ENCODE results near the gene FNDC11. TPM values are rescaled to one million over a fixed set of nuclear protein-coding genes. Genes with fewer than 3 reads are reported as not detected.

The FNDC11 gene
- total and polyA plus RNA-seq, 4 donors = 0.93 to 1.1 (median 1.0) TPM

DNA sequence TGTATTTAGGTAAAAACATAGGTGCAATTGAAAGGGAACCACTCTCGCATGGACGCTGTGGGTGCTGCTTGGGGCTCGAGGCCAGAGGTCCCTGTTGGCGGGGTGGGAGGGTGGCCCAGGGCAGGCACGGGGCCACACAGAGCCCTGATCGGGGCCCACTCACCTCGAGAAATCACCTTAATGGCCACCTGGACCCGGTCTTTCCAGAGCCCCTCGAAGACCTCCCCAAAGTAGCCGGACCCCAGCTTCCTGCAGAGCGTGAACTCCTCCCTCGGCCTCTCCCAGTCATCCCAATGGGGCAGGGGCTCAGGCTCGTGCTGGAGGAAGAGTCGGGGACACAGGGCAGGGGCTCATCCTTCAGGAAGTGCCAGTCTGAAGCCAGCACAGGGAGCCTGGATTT lies 20.6 kb upstream of the FNDC11 start:
- no peaks in the 10 kb centered on the region for H3K9me3 ChIP-seq (ENCODE audit: control insufficient read depth, insufficient read depth, low read length)
- H3K4me1 ChIP-seq (ENCODE audit: control insufficient read depth, insufficient read depth, low read length) = peaks cover 24% of the 10 kb centered on the region
- H3K27ac ChIP-seq (ENCODE audit: low read depth, low read length) = no peak overlapping the region
- no peak for DNase-seq (ENCODE audit: low read depth in 4 of 6, low spot score in 6 of 6)
- no peak overlapping the region for H3K4me3 ChIP-seq (ENCODE audit: low read depth, low read length)
- 76% methylated on average over 14 of the region's 14 CpGs for WGBS (ENCODE audit: insufficient coverage)
- no peaks in the 10 kb centered on the region for H3K27me3 ChIP-seq (ENCODE audit: control insufficient read depth, insufficient read depth, low read length)
- H3K36me3 ChIP-seq (ENCODE audit: control insufficient read depth, insufficient read depth, low read length) = peaks cover 20% of the 10 kb centered on the region

GRCh38 chr20:63533871-63534393 lies 20.0 kb upstream of the FNDC11 start:
- H3K36me3 ChIP-seq (ENCODE audit: control insufficient read depth, insufficient read depth, low read length) = peaks cover 20% of the 10 kb centered on the region
- 71% methylated on average over 28 of the region's 28 CpGs for WGBS (ENCODE audit: insufficient coverage)
- peaks cover 24% of the 10 kb centered on the region for H3K4me1 ChIP-seq (ENCODE audit: control insufficient read depth, insufficient read depth, low read length)
- no peak overlapping the region for H3K27ac ChIP-seq (ENCODE audit: low read depth, low read length)
- H3K4me3 ChIP-seq (ENCODE audit: low read depth, low read length) = no peak overlapping the region
- no peaks in the 10 kb centered on the region for H3K9me3 ChIP-seq (ENCODE audit: control insufficient read depth, insufficient read depth, low read length)
- DNase-seq (ENCODE audit: low read depth in 4 of 6, low spot score in 6 of 6) = no peak
- no peaks in the 10 kb centered on the region for H3K27me3 ChIP-seq (ENCODE audit: control insufficient read depth, insufficient read depth, low read length)

GRCh38 chr20:63534427-63534830 lies 19.5 kb upstream of the FNDC11 start:
- H3K36me3 ChIP-seq (ENCODE audit: control insufficient read depth, insufficient read depth, low read length) = peaks cover 16% of the 10 kb centered on the region
- H3K4me1 ChIP-seq (ENCODE audit: control insufficient read depth, insufficient read depth, low read length) = peaks cover 24% of the 10 kb centered on the region
- DNase-seq (ENCODE audit: low read depth in 4 of 6, low spot score in 6 of 6) = no peak
- H3K27me3 ChIP-seq (ENCODE audit: control insufficient read depth, insufficient read depth, low read length) = no peaks in the 10 kb centered on the region
- no peaks in the 10 kb centered on the region for H3K9me3 ChIP-seq (ENCODE audit: control insufficient read depth, insufficient read depth, low read length)
- WGBS (ENCODE audit: insufficient coverage) = 77% methylated on average over 8 of the region's 12 CpGs
- H3K27ac ChIP-seq (ENCODE audit: low read depth, low read length) = no peak overlapping the region
- H3K4me3 ChIP-seq (ENCODE audit: low read depth, low read length) = no peak overlapping the region

GRCh38 chr20:63534831-63535651 lies 18.9 kb upstream of the FNDC11 start:
- no peak for DNase-seq (ENCODE audit: low read depth in 4 of 6, low spot score in 6 of 6)
- no peaks in the 10 kb centered on the region for H3K9me3 ChIP-seq (ENCODE audit: control insufficient read depth, insufficient read depth, low read length)
- peaks cover 24% of the 10 kb centered on the region for H3K4me1 ChIP-seq (ENCODE audit: control insufficient read depth, insufficient read depth, low read length)
- H3K36me3 ChIP-seq (ENCODE audit: control insufficient read depth, insufficient read depth, low read length) = peaks cover 11% of the 10 kb centered on the region
- WGBS (ENCODE audit: insufficient coverage) = 57% methylated on average over 42 of the region's 49 CpGs
- H3K4me3 ChIP-seq (ENCODE audit: low read depth, low read length) = no peak overlapping the region
- no peak overlapping the region for H3K27ac ChIP-seq (ENCODE audit: low read depth, low read length)
- H3K27me3 ChIP-seq (ENCODE audit: control insufficient read depth, insufficient read depth, low read length) = no peaks in the 10 kb centered on the region

DNA sequence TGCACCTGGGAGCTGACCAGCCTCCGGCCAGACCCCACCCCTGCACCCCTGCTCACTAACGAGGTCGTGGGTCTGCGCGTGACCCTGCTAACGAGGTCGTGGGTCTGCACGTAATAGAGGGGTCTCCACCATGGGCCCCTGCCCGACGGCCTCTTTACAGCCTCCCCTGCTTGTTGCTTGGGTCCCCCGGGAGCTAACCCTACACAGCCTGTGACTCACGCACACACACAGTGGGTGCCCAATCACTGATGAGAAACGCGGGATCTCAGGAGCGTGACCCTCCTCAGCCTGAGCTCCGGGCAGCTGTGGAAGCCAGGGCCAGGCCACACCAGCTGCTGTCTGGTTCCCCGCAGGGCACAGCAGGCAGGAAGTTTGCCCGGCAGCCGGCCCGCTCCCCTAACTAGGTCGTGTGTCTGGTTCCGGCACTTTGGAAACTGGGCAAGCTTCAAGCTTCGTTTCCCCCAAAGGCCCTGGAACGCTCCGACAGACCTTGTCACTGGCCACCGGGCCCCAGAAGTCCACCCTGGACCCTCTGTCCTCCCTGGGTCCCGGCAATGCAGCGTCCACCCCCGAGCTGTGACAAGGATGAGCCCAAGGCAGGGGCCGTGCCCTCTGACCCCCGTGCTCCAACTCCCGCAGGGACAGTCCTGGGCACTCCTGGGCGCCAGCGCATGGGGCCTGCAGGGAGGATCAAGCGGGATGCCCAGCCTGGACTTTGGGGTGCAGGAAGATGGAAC lies 17.6 kb upstream of the FNDC11 start:
- no peak overlapping the region for H3K4me3 ChIP-seq (ENCODE audit: low read depth, low read length)
- H3K4me1 ChIP-seq (ENCODE audit: control insufficient read depth, insufficient read depth, low read length) = peaks cover 30% of the 10 kb centered on the region
- WGBS (ENCODE audit: insufficient coverage) = 61% methylated on average over 35 of the region's 35 CpGs
- H3K27ac ChIP-seq (ENCODE audit: low read depth, low read length) = no peak overlapping the region
- H3K27me3 ChIP-seq (ENCODE audit: control insufficient read depth, insufficient read depth, low read length) = no peaks in the 10 kb centered on the region
- no peak for DNase-seq (ENCODE audit: low read depth in 4 of 6, low spot score in 6 of 6)
- no peaks in the 10 kb centered on the region for H3K9me3 ChIP-seq (ENCODE audit: control insufficient read depth, insufficient read depth, low read length)
- peaks cover 5% of the 10 kb centered on the region for H3K36me3 ChIP-seq (ENCODE audit: control insufficient read depth, insufficient read depth, low read length)

GRCh38 chr20:63536997-63537524 lies 16.9 kb upstream of the FNDC11 start, which contains the start of gene PTK6:
TSS of gene PTK6 (minus strand) at chr20:63537376. CDS start at chr20:63537314, 62 bp downstream.
- Histone ChIP-seq H3K27ac (ENCODE audit: low read depth, low read length) (no peak within 1 kb of the TSS), H3K4me3 (ENCODE audit: low read depth, low read length) (peak within 1 kb of the TSS; percentile 20)
- no peak for DNase-seq (ENCODE audit: low read depth in 4 of 6, low spot score in 6 of 6)

DNA sequence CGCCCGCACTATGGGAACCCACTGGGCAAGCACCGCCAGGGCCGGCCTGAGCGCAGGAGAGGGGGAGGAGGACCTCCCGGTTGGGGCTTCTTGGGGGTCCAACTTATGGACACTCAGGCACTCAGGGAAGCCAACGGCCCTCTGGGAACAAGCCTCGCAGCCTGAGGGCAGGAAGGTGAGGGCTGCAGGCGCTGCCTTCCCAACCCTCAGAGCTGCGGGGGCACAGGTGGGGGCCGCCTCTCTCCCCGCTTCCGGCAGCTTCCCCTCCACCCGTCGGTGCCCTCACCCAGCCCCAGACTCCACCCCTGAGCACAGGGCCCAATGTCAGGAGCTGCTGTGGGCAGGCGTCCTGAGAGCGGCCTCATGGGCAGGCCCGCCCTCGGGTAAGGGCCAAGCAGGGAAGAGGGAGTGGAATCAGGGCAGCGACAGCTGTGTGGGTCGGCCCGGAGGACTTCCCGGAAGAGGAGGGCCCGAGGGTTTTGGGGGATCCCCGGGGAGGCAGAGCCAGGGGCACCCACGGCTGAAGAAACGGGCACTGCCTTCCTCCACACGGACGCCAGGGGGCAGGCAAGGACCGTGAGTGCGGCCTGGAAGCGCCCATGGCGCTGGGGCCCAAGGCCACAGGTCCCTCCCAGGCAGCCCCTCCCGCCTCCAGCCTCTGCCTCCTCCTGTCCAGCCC lies 16.3 kb upstream of the FNDC11 start:
- WGBS (ENCODE audit: insufficient coverage) = 24% methylated on average over 33 of the region's 34 CpGs
- no peak overlapping the region for H3K27ac ChIP-seq (ENCODE audit: low read depth, low read length)
- H3K27me3 ChIP-seq (ENCODE audit: control insufficient read depth, insufficient read depth, low read length) = no peaks in the 10 kb centered on the region

More at GRCh38 chr20:63536997-63537524, 16.9 kb upstream of the FNDC11 start, which contains the start of gene PTK6:
- no peaks in the 10 kb centered on the region for H3K27me3 ChIP-seq (ENCODE audit: control insufficient read depth, insufficient read depth, low read length)
- no peaks in the 10 kb centered on the region for H3K9me3 ChIP-seq (ENCODE audit: control insufficient read depth, insufficient read depth, low read length)
- H3K4me1 ChIP-seq (ENCODE audit: control insufficient read depth, insufficient read depth, low read length) = peaks cover 30% of the 10 kb centered on the region
- WGBS (ENCODE audit: insufficient coverage) = 90% methylated on average over 27 of the region's 29 CpGs
- H3K36me3 ChIP-seq (ENCODE audit: control insufficient read depth, insufficient read depth, low read length) = peaks cover 5% of the 10 kb centered on the region

DNA sequence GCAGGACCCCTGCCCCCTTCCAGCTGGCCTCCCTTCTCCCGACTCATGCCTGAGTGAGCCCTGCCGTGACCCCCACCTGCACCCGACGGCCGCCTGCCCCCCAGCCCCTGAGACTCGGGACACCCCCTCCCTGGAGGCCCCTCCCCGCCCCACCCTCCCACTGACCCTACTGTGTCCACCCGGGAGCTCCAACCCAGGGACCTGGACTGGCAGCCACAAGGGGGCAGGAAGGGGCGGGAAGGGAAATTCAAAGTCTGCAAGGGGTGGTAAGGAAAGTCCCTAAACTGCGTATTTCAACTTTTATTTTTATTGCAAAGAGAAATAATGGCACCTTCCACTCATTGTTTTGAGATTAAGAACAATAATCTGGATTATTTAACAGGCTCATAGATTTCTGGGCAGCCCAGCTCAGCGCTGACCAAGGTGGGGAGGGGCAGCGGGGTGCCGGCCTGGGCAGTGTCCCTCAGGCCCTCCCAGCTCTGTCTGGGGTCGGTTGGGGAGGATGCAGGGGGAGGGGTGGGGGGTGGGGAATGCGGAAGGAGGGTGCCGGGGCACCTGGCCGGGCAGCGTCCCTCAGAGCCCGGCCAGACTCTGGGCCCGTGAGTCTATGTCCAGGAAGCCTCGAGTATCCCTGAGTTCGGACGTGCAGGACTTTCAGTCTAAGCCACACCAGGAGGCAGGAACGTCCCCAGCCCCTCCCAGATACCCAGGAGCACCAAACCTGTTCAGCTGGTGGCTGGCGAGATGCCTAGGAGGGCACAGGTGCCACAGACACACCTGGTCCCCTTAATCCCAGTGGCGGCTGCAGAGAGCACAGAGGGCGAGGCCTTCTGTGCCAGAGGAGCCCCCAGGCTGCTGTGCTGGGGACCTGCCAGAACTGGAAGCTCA lies 15.5 kb upstream of the FNDC11 start:
- H3K36me3 ChIP-seq (ENCODE audit: control insufficient read depth, insufficient read depth, low read length) = no peaks in the 10 kb centered on the region
- 85% methylated on average over 16 of the region's 27 CpGs for WGBS (ENCODE audit: insufficient coverage)
- no peaks in the 10 kb centered on the region for H3K9me3 ChIP-seq (ENCODE audit: control insufficient read depth, insufficient read depth, low read length)
- H3K27ac ChIP-seq (ENCODE audit: low read depth, low read length) = no peak overlapping the region
- H3K4me1 ChIP-seq (ENCODE audit: control insufficient read depth, insufficient read depth, low read length) = peaks cover 30% of the 10 kb centered on the region
- H3K4me3 ChIP-seq (ENCODE audit: low read depth, low read length) = peak overlapping the region; percentile 20
- no peak for DNase-seq (ENCODE audit: low read depth in 4 of 6, low spot score in 6 of 6)
- no peaks in the 10 kb centered on the region for H3K27me3 ChIP-seq (ENCODE audit: control insufficient read depth, insufficient read depth, low read length)

More for the DNA sequence above, 16.3 kb upstream of the FNDC11 start:
- peak overlapping the region; percentile 20 for H3K4me3 ChIP-seq (ENCODE audit: low read depth, low read length)
- H3K9me3 ChIP-seq (ENCODE audit: control insufficient read depth, insufficient read depth, low read length) = no peaks in the 10 kb centered on the region
- DNase-seq (ENCODE audit: low read depth in 4 of 6, low spot score in 6 of 6) = peak in 4 of 6 donors; percentile 26 to 87 (median 66)
- H3K36me3 ChIP-seq (ENCODE audit: control insufficient read depth, insufficient read depth, low read length) = peaks cover under 1% of the 10 kb centered on the region
- H3K4me1 ChIP-seq (ENCODE audit: control insufficient read depth, insufficient read depth, low read length) = peaks cover 30% of the 10 kb centered on the region
